Right atrium auricular region (tissue), 2 donors: ENCODE measurements around the gene ANKRD23. TPM values are rescaled to one million over a fixed set of nuclear protein-coding genes. Genes with fewer than 3 reads are reported as not detected.

Experiments
- DNase-seq: peaks from one replicate; pipeline ENCODE4 v3.0.0-alpha.2; 2019; ENCODE audit warnings: low spot score
- H3K27ac ChIP-seq, 2 donors: fragments of 200-600 bp; sonication (generic); 1 replicate in 1 of 2; 2 replicates in 1 of 2; pipeline ENCODE4 v1.5.1; 2016 to 2019
- H3K27me3 ChIP-seq, 2 donors: fragments of 200-600 bp; sonication (generic); one replicate each; pipeline versions ENCODE4 v1.5.1 to v1.6.0; 2017 to 2019
- H3K36me3 ChIP-seq: fragments of 200-600 bp; sonication (generic); one replicate; pipeline ENCODE4 v1.5.1; 2016
- H3K4me1 ChIP-seq, 2 donors: fragments of 200-600 bp; sonication (generic); one replicate each; pipeline versions ENCODE4 v1.5.1 to v1.6.0; 2017 to 2019
- H3K4me3 ChIP-seq, 2 donors: fragments of 200-600 bp; sonication (generic); 1 replicate in 1 of 2; 2 replicates in 1 of 2; pipeline ENCODE4 v1.5.1; 2017 to 2019; ENCODE audit warnings: mild to moderate bottlenecking in 1 of 2, moderate library complexity in 1 of 2
- H3K9me3 ChIP-seq, 2 donors: fragments of 200-600 bp; sonication (generic); one replicate each; pipeline ENCODE4 v1.5.1; 2019
- total RNA-seq, 2 donors: library from RNA; depleted of rRNA; stranded (reverse); fragments of >200 nt; gene quantifications; one replicate each; pipeline ENCODE4 v1.1.0, GENCODE V29; 2016
- TF ChIP-seq, protein P1 (sequence below), 2 donors: fragments of 200-600 bp; sonication (generic); IDR thresholded peaks; one replicate each; pipeline ENCODE4 v1.5.1; 2019; ENCODE audit warnings: antibody characterized with exemption in 2 of 2

ANKRD23 gene
- total RNA-seq, 2 donors from 2014 or later: 9.3 to 23.0 TPM

DNA sequence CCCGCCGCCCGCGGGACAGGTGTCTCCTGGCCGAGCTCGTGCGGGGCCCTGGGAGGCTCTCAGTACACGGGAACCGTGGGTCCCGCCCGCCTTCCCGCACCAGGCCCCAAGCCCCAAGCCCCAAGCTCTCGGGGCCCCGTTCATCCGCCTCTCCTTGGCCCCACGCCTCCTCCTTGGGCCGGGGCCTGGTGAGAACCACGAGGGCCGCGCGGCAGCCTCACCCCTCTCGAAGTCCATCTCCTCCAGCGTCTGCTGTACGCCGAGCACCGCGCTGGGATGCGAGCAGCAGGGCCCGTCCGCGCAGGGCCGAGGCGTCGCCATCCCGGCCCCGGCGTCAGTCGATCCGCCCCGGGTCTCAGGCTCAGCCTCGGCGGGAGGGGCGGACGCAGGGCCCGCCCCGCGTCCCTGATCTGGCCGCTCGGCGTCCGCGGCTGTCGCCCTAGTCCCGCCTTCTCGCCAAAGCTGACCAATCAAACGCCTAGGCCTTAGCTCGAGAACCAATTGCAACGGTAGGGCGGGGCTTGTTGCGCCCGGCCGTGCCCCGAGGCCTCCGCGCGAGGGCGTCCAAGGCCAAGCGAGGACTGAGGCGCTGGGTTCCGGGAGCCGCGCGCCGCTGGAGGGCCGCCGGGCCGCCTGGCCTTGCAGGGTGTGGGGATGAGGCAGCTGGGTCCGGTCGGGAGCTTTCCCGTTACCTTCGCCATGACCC lies 14.0 kb upstream of the ANKRD23 start, which contains the start of gene ANKRD39:
ANKRD39 (minus strand) TSS at position 350 of the 706 bp plus-strand sequence; CDS start at position 321, 29 bp downstream.
- Histone ChIP-seq H3K36me3 (peaks cover 35% of the 10 kb centered on the region), H3K4me1 (peaks cover 0 to 42% of the 10 kb centered on the region in 2 donors), H3K9me3 (no peaks in the 10 kb centered on the region), H3K4me3 (peak within 1 kb of the TSS; percentile 63 to 64), H3K27me3 (no peaks in the 10 kb centered on the region), H3K27ac (peak within 1 kb of the TSS; percentile 79 to 86)
- DNase-seq: peak; percentile 98
- TF ChIP-seq, protein P1, sequence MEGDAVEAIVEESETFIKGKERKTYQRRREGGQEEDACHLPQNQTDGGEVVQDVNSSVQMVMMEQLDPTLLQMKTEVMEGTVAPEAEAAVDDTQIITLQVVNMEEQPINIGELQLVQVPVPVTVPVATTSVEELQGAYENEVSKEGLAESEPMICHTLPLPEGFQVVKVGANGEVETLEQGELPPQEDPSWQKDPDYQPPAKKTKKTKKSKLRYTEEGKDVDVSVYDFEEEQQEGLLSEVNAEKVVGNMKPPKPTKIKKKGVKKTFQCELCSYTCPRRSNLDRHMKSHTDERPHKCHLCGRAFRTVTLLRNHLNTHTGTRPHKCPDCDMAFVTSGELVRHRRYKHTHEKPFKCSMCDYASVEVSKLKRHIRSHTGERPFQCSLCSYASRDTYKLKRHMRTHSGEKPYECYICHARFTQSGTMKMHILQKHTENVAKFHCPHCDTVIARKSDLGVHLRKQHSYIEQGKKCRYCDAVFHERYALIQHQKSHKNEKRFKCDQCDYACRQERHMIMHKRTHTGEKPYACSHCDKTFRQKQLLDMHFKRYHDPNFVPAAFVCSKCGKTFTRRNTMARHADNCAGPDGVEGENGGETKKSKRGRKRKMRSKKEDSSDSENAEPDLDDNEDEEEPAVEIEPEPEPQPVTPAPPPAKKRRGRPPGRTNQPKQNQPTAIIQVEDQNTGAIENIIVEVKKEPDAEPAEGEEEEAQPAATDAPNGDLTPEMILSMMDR (IDR thresholded peaks at IDR 0.05): peak; percentile 70 to 93

DNA sequence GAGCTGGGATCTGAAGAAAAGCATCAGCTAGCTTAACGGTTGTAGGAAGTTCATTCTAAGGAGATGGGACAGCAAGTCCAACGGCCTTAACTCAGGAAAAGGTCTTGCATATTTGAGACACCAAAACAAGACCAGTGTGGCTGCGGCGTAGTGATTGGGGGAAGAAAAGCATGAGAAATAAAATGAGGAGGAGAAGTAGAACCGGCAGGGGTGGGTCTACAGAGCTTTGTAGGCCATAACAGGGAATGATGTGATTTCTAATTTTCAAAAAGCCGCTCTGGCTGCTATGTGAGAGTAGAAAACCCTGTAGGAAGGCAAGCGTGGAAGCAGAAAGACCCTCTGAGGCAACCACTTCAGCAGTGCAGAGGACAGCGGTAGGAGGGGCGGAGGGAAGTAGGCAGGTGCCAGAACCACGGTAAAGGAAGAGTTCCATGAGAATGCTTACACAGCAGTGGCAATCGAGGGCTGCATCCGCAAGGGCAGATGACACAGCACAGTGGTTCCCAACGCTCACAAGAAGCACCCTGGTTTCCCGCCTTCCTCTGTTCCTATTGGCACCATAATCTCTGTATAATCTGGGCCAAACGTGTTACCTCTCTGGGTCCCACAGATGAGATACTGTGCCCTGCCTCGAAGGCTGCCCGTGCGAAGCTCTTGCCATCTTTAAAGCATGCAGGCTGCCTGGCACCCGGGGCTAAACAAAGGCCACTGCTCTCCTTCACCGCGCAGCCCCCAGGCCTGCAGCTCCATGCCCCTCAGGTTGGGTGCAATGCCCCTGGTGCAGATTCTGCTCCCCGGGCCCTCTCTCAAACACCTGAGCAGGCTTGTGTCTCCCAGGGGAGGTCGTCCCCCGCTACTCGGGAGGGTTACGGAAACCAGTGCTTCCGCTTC lies 13.2 kb upstream of the ANKRD23 start:
- no peak for DNase-seq
- H3K27ac ChIP-seq: peak overlapping the region; percentile 79 to 86
- peak overlapping the region; percentile 63 to 64 for H3K4me3 ChIP-seq
- TF ChIP-seq, protein P1 (IDR thresholded peaks at IDR 0.05): no peak
- peaks cover 34% of the 10 kb centered on the region for H3K36me3 ChIP-seq
- H3K27me3 ChIP-seq: no peaks in the 10 kb centered on the region
- H3K4me1 ChIP-seq: peaks cover 0 to 42% of the 10 kb centered on the region in 2 donors
- H3K9me3 ChIP-seq: no peaks in the 10 kb centered on the region

DNA sequence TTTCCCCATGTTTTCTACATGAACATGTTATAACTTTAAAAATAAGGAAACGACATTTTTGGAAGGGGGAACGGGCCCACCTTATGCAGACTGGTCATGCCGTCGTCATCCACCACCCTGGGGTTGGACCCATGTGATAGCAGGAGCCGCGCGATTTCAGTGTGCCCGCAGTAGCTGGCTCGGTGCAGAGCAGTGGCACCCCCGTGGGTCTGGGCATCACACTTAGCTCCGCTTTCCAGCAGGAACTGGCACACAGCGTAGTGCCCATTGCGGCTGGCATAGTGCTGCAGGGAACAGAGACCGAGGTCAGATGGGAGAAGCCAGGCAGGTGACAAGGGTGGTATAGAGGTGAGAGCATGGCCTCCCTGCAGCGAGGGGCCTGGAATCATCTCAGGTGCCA lies 9.5 kb upstream of the ANKRD23 start:
- TF ChIP-seq, protein P1 (IDR thresholded peaks at IDR 0.05): no peak
- no peaks in the 10 kb centered on the region for H3K27me3 ChIP-seq
- no peaks in the 10 kb centered on the region for H3K9me3 ChIP-seq
- H3K4me3 ChIP-seq: no peak overlapping the region
- peaks cover 25% of the 10 kb centered on the region for H3K36me3 ChIP-seq
- DNase-seq: no peak
- peaks cover 0 to 14% of the 10 kb centered on the region in 2 donors for H3K4me1 ChIP-seq
- no peak overlapping the region for H3K27ac ChIP-seq

DNA sequence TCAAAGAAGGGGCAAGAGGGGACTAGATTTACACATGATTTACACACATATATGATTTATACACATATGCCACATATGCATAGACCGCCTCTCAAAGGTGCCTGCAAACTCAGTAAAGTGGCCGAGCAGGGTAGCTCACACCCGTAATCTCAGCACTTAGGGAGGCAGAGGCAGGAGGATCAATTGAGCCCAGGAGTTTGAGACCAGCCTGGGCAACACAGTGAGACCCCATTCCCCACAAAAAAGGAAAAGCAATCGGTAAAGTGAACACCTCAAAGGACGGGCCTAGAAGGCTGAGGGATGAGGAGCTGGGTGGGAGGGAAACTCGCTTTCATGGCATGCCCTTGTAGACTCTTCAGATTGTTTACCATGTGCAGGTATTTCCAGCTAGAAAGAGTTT lies 8.8 kb upstream of the ANKRD23 start:
- Histone ChIP-seq H3K36me3 (peaks cover 25% of the 10 kb centered on the region), H3K4me1 (peaks cover 0 to 14% of the 10 kb centered on the region in 2 donors), H3K9me3 (no peaks in the 10 kb centered on the region), H3K4me3 (no peak overlapping the region), H3K27me3 (no peaks in the 10 kb centered on the region), H3K27ac (no peak overlapping the region)
- DNase-seq: no peak
- TF ChIP-seq, protein P1 (IDR thresholded peaks at IDR 0.05): no peak

DNA sequence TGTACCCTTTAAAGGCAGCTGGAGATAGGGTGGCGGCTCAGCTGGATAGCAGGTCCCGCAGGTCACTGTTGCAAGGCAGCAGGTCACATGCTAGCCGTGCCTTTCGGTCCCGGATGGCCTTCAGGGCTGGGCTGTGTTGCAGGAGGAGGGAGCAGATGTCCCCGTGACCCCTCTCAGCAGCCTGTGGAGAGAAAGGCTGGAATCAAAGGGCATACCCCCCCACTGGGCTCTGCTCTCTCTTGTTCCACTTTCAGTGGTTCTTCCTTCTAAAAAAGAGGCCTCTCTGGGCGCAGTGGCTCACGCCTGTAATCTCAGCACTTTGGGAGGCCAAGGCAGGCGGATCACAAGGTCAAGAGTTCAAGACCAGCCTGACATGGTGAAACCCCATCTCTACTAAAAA lies 4.4 kb upstream of the ANKRD23 start:
- Histone ChIP-seq H3K9me3 (no peaks in the 10 kb centered on the region), H3K4me3 (no peak overlapping the region), H3K27ac (no peak overlapping the region), H3K4me1 (peaks cover 0 to 16% of the 10 kb centered on the region in 2 donors), H3K27me3 (no peaks in the 10 kb centered on the region), H3K36me3 (peaks cover 30% of the 10 kb centered on the region)
- no peak for DNase-seq
- TF ChIP-seq, protein P1 (IDR thresholded peaks at IDR 0.05): no peak
